K562 (cell line): ENCODE data around the gene FAM20B. TPM values are rescaled to one million over a fixed set of nuclear protein-coding genes. Genes with fewer than 3 reads are reported as not detected.

ENCODE experiments used
- CBFA2T2 ChIP-seq: fragments of 450-650 bp; conservative IDR thresholded peaks from 2 replicates; pipeline ENCODE4 v1.6.1; 2017; ENCODE audit warnings: mild to moderate bottlenecking
- CEBPB ChIP-seq: fragments of 450-650 bp; IDR thresholded peaks from 2 replicates; pipeline ENCODE4 v1.6.1; 2016; ENCODE audit warnings: missing genetic modification characterization, missing compliant biosample characterization
- CHD2 ChIP-seq: IDR thresholded peaks from 2 replicates; pipeline ENCODE4 v1.6.1; 2011; ENCODE audit warnings: low read depth, low read length
- DMBX1 ChIP-seq: fragments of 250-450 bp; sonication (Bioruptor Pico); IDR thresholded peaks from 2 replicates; pipeline ENCODE4 v1.8.0; 2022; ENCODE audit warnings: inconsistent platforms, mild to moderate bottlenecking, moderate library complexity, borderline replicate concordance
- DNMT1 ChIP-seq: fragments of 450-650 bp; IDR thresholded peaks from 2 replicates; pipeline ENCODE4 v1.6.1; 2016; ENCODE audit warnings: antibody characterized with exemption, mild to moderate bottlenecking
- ETV5 ChIP-seq: sonication (generic); formaldehyde crosslinking; IDR thresholded peaks from 2 replicates; pipeline ENCODE4 v1.4.0; 2020; ENCODE audit warnings: low read depth, mild to moderate bottlenecking, missing genetic modification reagents
- HDAC2 ChIP-seq: fragments of 450-650 bp; IDR thresholded peaks from 2 replicates; pipeline ENCODE4 v1.6.1; 2016; ENCODE audit warnings: mild to moderate bottlenecking
- HDGF ChIP-seq: fragments of 450-650 bp; IDR thresholded peaks from 2 replicates; pipeline ENCODE4 v1.6.1; 2016
- KLF10 ChIP-seq: fragments of 250-450 bp; sonication (Bioruptor Pico); IDR thresholded peaks from 2 replicates; pipeline ENCODE4 v1.6.1; 2021; ENCODE audit warnings: matching md5 sums
- NR1H2 ChIP-seq: sonication (generic); formaldehyde crosslinking; IDR thresholded peaks from 2 replicates; pipeline ENCODE4 v1.4.0; 2020; ENCODE audit warnings: mild to moderate bottlenecking, missing genetic modification reagents
- POLR2H ChIP-seq: IDR thresholded peaks from 2 replicates; pipeline ENCODE4 v1.6.1; 2016; ENCODE audit warnings: missing genetic modification characterization, low read depth, mild to moderate bottlenecking, control low read depth, missing compliant biosample characterization, moderate library complexity
- RBM39 ChIP-seq: fragments of 200-400 bp; formaldehyde crosslinking; optimal IDR thresholded peaks from 2 replicates; pipeline ENCODE3; 2018; ENCODE audit warnings: low read depth, low read length
- SIX5 ChIP-seq, 2 experiments: IDR thresholded peaks; 2 replicates each; pipeline ENCODE4 v1.6.1; 2011; ENCODE audit warnings: low read length in 2 of 2, borderline replicate concordance in 1 of 2, low read depth in 1 of 2, mild to moderate bottlenecking in 1 of 2, moderate library complexity in 1 of 2; ENCODE audit not compliant: insufficient read depth in 1 of 2
- SREBF2 ChIP-seq: sonication (generic); formaldehyde crosslinking; IDR thresholded peaks from 2 replicates; pipeline ENCODE4 v1.4.0; 2020; ENCODE audit warnings: mild to moderate bottlenecking, missing genetic modification reagents
- STAT5B ChIP-seq: fragments of 250-450 bp; sonication (Bioruptor Pico); IDR thresholded peaks from 2 replicates; pipeline ENCODE4 v1.8.0; 2021; ENCODE audit warnings: mild to moderate bottlenecking, inconsistent platforms
- TAF7 ChIP-seq: fragments of 450-650 bp; IDR thresholded peaks from 2 replicates; pipeline ENCODE4 v1.6.1; 2016; ENCODE audit warnings: missing genetic modification characterization, missing compliant biosample characterization
- TEAD4 ChIP-seq, 2 experiments: sonication (generic) in 1 of 2; formaldehyde crosslinking in 1 of 2; IDR thresholded peaks; 2 replicates each; pipeline versions ENCODE4 v1.6.1 to v1.8.0; 2012 to 2022; ENCODE audit warnings: borderline replicate concordance in 1 of 2, inconsistent platforms in 1 of 2, low read length in 1 of 2, mild to moderate bottlenecking in 1 of 2, missing genetic modification reagents in 1 of 2
- TFE3 ChIP-seq: fragments of 450-650 bp; formaldehyde crosslinking; IDR thresholded peaks from 2 replicates; pipeline ENCODE4 v1.4.0; 2020; ENCODE audit warnings: mild to moderate bottlenecking, mixed read lengths
- ZC3H11A ChIP-seq: IDR thresholded peaks from 2 replicates; pipeline ENCODE4 v1.6.1; 2012; ENCODE audit warnings: low read depth, low read length, improper control_type of control experiment
- ZFPM2 ChIP-seq: fragments of 250-450 bp; sonication (Bioruptor Pico); IDR thresholded peaks from 2 replicates; pipeline ENCODE4 v1.5.1; 2022; ENCODE audit warnings: mild to moderate bottlenecking
- ZFX ChIP-seq: sonication (generic); formaldehyde crosslinking; IDR thresholded peaks from 2 replicates; pipeline ENCODE4 v1.8.0; 2022; ENCODE audit warnings: mild to moderate bottlenecking, missing genetic modification reagents, moderate library complexity
- ZNF175 ChIP-seq: fragments of 200-800 bp; sonication (Bioruptor generic); IDR thresholded peaks from 2 replicates; pipeline ENCODE4 v1.6.1; 2016; ENCODE audit warnings: low read depth, mild to moderate bottlenecking, missing genetic modification characterization, missing compliant biosample characterization
- ZNF232 ChIP-seq: sonication (generic); formaldehyde crosslinking; IDR thresholded peaks from 2 replicates; pipeline ENCODE4 v1.8.0; 2022; ENCODE audit warnings: mild to moderate bottlenecking, missing genetic modification reagents
- ZNF436 ChIP-seq: fragments of 250-450, 450-650 bp; sonication (Bioruptor Pico); formaldehyde crosslinking; IDR thresholded peaks from 2 replicates; pipeline ENCODE4 v1.7.0; 2020; ENCODE audit warnings: mild to moderate bottlenecking
- ZNF830 ChIP-seq: fragments of 250-450 bp; sonication (Bioruptor Pico); IDR thresholded peaks from 2 replicates; pipeline ENCODE4 v1.5.0; 2021; ENCODE audit warnings: mild to moderate bottlenecking
- polyA plus RNA-seq, 8 experiments: library from polyadenylated mRNA; depleted of rRNA in 4 of 8; stranded (reverse) in 5 of 8; unstranded in 3 of 8; fragments of >200 nt; fragmentation: Nextera tagmentation in 2 of 8; fragmentation: Illumina TruSeq in 1 of 8; extraction: Ambion mirVana in 2 of 8; extraction: Trizol in 1 of 8; gene quantifications; 2 replicates each; pipeline versions ENCODE4 v1.2.1 to v1.2.3, GENCODE V29; 2011 to 2014; ENCODE audit warnings: inconsistent platforms in 1 of 8, missing spikeins in 1 of 8
- total RNA-seq, 7 experiments: library from RNA; depleted of rRNA in 6 of 7; stranded (reverse); fragments of >200 nt in 6 of 7; fragmentation: Illumina TruSeq in 2 of 7; extraction: Trizol in 2 of 7; gene quantifications; 2 replicates each; pipeline versions ENCODE4 v1.2.1 to v1.2.3, GENCODE V29; 2011 to 2021; ENCODE audit warnings: low replicate concordance in 1 of 7
- TF ChIP-seq, protein P1 (sequence below): fragments of 450-650 bp; IDR thresholded peaks from 2 replicates; pipeline ENCODE4 v1.6.1; 2016; ENCODE audit warnings: borderline replicate concordance
- TF ChIP-seq, protein P2 (sequence below): sonication (generic); formaldehyde crosslinking; IDR thresholded peaks from 2 replicates; pipeline ENCODE4 v1.8.0; 2023; ENCODE audit warnings: mild to moderate bottlenecking, missing genetic modification reagents

FAM20B gene
- total and polyA plus RNA-seq, 9 of the 15 experiments (the other 6 are each of a cell fraction or from before 2014, with no cell fraction given), result 7.2 to 67.5 (median 42.9) TPM

- TF ChIP-seq, protein P1, sequence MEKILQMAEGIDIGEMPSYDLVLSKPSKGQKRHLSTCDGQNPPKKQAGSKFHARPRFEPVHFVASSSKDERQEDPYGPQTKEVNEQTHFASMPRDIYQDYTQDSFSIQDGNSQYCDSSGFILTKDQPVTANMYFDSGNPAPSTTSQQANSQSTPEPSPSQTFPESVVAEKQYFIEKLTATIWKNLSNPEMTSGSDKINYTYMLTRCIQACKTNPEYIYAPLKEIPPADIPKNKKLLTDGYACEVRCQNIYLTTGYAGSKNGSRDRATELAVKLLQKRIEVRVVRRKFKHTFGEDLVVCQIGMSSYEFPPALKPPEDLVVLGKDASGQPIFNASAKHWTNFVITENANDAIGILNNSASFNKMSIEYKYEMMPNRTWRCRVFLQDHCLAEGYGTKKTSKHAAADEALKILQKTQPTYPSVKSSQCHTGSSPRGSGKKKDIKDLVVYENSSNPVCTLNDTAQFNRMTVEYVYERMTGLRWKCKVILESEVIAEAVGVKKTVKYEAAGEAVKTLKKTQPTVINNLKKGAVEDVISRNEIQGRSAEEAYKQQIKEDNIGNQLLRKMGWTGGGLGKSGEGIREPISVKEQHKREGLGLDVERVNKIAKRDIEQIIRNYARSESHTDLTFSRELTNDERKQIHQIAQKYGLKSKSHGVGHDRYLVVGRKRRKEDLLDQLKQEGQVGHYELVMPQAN, result no peak
- no peak for TF ChIP-seq CHD2
- TF ChIP-seq DNMT1, result no peak
- TF ChIP-seq ZNF830 (CRISPR knock-in tag), result no peak
- TF ChIP-seq CEBPB (tag), result no peak
- no peak for TF ChIP-seq TFE3 (CRISPR knock-in tag)
- TF ChIP-seq DMBX1, result no peak
- no peak for TF ChIP-seq ZNF175 (CRISPR knock-in tag)
- TF ChIP-seq RBM39, result no peak
- TF ChIP-seq ZC3H11A, result no peak
- TF ChIP-seq TEAD4 (IDR thresholded peaks at IDR 0.05; ENCODE audit: low read length), result peak; percentile 76
- no peak for TF ChIP-seq TEAD4 (CRISPR knock-in tag; IDR thresholded peaks at IDR 0.05; ENCODE audit: borderline replicate concordance)
- TF ChIP-seq NR1H2 (CRISPR knock-in tag), result no peak
- no peak for TF ChIP-seq TAF7
- TF ChIP-seq KLF10 (CRISPR knock-in tag), result no peak
- TF ChIP-seq HDGF, result no peak
- TF ChIP-seq, protein P2, sequence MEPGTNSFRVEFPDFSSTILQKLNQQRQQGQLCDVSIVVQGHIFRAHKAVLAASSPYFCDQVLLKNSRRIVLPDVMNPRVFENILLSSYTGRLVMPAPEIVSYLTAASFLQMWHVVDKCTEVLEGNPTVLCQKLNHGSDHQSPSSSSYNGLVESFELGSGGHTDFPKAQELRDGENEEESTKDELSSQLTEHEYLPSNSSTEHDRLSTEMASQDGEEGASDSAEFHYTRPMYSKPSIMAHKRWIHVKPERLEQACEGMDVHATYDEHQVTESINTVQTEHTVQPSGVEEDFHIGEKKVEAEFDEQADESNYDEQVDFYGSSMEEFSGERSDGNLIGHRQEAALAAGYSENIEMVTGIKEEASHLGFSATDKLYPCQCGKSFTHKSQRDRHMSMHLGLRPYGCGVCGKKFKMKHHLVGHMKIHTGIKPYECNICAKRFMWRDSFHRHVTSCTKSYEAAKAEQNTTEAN, result no peak
- TF ChIP-seq SREBF2 (CRISPR knock-in tag), result no peak
- no peak for TF ChIP-seq ZNF232 (CRISPR knock-in tag)
- TF ChIP-seq CBFA2T2, result peak; percentile 75
- no peak for TF ChIP-seq ZFPM2 (CRISPR knock-in tag)
- no peak for TF ChIP-seq STAT5B
- TF ChIP-seq POLR2H (tag), result no peak
- TF ChIP-seq ZFX (CRISPR knock-in tag), result no peak
- TF ChIP-seq HDAC2, result peak; percentile 73; the same call in 1 of the 2 replicates
- no peak for TF ChIP-seq SIX5 (IDR thresholded peaks at IDR 0.05; ENCODE audit: borderline replicate concordance in 1 of 2, insufficient read depth in 1 of 2, low read depth in 1 of 2, low read length in 2 of 2)
- no peak for TF ChIP-seq ETV5
- no peak for TF ChIP-seq ZNF436
These were observed 3.6 kb downstream of the FAM20B start (continued) for GRCh38 chr1:179029321-179029759.
